HG02642 (cell line): ENCODE measurements around the gene ATF6B.
A peak's percentile ranks its signal among the peaks of the same experiment; 100 is the strongest.
"Not testable (repeated sequence)": the region's sequence is repeated elsewhere in the genome, so short reads cannot be mapped to it uniquely, and the experiment has no call there.

Experiments
- ATAC-seq: cut with Tn5 transposase; IDR thresholded peaks from one replicate; pipeline ENCODE4 v1.9.1; 2021; ENCODE audit warnings: mild to moderate bottlenecking; ENCODE audit not compliant: unreplicated experiment, poor library complexity

ATF6B gene

GRCh38 chr6:32156891-32157290 lies 28.8 kb upstream of the ATF6B start:
- ATAC-seq, result no peak

DNA sequence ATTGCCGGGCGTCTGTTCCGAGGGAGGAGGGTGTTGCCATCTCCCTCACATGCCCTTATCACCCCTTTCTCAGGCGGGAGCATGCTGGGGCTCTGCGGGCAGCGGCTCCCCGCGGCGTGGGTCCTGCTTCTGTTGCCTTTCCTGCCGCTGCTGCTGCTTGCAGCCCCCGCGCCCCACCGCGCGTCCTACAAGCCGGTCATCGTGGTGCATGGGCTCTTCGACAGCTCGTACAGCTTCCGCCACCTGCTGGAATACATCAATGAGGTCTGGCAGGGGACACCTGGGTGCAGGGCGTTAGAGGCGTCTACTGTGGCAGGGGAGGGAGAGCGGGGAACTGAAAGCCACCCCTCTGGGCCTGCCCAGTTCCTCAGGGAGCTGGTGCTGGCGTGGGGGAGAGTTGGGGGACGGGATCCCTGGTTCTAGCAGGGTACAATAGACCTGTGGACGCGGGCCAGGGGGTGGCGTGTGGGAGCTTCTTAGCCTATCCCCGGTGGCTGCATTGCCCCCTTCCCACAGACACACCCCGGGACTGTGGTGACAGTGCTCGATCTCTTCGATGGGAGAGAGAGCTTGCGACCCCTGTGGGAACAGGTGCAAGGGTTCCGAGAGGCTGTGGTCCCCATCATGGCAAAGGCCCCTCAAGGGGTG lies 26.6 kb upstream of the ATF6B start:
- ATAC-seq, result peak; percentile 52

DNA sequence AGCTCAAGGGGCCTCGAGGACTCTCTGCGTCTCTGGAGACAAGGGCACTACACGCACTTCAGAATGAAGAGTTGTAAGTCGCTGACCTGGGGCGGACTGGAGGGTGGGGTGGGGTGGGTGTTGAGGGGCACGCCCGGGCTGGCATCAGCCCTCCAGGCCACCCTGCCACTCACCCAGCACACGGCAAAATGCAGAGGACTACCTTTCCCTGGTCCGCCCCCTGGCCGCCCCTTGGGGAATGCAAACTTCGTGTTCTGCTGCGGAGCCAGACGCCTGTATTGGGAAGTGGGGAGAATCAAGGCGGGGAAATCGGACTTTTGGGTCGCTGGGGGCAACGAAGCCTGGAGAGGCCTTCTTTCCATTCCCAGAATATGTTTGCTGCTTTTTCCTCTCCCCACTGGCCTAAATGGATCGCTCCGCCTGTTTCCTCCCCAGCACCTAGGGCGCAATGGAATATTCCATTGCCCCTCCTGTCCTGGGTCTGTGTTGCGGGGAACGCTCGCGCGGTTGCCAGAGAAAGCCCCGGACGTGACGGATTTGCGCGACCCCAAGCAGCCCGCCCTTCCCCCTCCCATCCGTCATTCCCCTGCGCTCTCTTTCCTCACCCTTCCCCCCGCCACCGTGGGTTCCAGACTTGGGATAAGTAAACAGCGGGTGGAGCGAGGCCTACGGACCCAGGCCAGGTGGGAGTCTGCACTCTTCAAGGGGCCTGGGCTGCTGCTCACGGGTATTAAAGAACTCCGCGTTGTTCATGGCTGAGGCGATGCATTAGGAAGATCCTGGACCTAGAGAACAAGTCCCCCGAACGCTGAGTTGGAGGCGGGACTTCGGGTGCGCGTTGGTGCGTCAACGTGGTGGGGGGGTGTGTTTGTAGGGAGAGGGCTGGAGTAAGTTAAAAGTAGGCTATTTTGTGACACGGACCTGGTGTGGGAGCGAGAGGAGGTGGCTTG lies 25.8 kb upstream of the ATF6B start, which contains the start of gene PPT2:
TSS of gene PPT2 (plus strand) at position 578 of the 950 bp plus-strand sequence. CDS start 454 bp downstream, outside the sequence.
- ATAC-seq, result peak; percentile 30

- no peak for ATAC-seq
Observed at GRCh38 chr6:32152769-32153563, 24.9 kb upstream of the ATF6B start.

DNA sequence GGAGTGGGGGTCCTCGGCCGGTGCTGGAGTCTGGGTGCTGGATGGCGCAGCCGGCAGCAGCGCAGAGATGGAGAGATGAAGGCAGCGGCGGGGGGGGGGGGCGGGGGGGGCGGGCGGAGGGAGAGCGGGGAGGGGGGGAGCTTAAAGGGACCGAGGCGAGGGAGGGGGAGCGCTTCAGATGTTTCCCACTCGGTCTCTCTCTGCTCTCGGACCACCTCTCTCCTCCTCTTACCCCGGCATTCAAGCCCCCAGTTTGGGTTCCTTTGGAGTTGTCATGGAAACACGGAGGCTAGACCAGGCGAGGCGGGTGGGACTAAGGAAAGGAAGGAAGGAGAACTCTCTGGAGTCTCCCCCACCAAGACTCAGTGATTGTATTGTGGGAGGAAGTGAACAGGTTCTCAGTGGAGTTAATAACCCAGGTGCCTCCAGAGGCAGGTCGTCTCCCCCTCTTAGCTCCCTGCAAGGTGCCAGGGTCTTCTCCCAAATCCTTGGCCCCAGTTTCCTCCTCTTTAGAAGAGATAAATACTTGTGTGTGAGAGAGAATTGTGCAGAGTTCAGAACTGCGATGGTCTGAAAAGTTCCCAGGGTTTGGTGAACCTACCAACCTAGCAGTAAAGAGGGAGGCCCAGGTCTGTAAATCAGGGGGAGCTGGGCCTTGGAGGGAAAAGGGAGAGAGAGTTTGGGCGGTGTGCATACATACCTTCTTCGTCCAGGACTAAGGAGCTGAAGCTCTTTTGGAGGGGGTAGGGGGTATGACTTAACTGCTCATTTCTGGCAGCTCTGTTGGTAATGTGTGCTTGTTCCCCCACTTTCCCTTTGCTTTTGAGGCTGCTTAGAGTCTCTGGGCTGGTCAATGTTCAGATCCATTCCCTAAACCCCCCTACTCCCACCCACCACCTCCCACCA lies 24.1 kb upstream of the ATF6B start, which contains the start of gene PRRT1:
TSS of gene PRRT1 (minus strand) at position 77 of the 906 bp plus-strand sequence. CDS start 112 bp downstream, outside the sequence.
- no peak for ATAC-seq

DNA sequence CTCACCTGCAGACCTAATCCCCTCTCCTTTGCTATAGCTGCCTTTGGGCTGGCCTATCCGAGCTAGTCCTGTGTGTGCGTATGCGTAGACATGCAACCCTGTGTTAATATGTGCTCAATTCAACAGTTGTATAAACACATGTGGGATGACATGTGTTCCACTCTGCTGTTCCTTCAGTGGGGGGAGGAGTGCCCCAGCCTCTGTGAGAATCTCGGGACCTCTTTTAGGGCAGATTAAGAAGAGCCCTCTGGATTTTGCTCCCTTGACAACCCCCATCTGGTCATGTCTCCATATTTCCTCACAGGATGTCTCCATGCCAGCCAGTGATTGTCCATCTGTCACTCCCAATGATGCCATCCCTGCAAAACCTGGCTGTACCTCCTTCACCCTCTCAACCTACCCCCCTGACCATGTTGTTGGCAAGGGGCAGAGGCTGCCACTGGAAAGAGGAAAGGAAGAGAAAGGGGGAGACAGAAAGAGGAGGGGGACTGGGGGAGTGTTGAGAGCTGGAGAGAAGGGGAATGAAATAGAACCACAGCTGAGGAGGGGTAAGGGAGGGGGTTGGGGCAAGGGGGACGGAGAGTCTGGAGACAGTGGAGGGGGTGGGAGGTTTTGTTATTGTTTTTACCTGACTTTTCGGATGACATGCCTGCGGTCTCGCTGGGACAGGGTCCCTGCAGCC lies 23.3 kb upstream of the ATF6B start:
- no peak for ATAC-seq

DNA sequence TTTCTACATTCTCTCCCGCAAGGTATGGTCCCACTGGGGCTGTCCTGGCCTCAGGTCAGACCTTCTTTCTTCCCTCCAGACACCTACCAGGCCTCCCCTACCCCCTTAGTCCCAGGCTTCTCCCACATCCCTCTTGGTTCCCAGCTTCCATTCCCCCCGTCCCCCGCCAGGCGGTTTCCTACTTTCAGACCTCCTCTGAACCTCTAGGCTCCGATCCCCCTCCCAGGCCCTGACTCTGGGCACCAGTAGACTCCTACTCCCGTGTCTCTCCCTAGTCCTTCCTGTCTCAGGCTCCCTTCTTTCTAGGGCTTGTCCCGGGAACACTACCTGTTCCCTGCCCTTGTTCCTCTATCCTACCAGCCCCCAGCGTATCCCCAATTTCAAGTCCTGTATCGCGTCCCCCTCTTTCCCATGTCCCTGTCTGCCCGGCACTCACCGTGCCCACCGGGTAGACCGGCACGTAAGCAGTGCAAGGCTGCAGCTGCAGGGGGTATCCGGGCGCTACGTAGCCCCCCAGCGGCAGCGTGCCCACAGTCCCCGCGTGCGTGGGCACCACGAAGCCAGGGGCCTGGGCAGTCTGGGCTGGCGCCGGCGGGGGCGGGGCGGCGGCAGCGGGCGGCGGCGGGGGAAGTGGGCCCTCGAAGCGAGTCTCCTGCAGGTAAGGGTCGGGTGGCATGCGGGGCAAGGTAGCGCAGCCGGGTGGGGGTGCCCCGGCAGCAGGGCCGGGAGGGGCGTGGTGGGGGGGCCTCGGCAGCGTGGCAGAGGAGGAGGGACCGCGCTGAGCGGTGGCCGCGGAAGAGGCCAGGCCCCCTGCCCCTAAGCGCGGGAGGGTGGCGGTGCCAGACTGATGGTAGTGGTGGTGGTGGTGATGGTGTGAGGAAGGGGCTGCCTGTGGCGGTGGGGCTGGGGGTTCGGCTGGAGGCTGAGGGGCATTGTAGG lies 22.2 kb upstream of the ATF6B start:
- ATAC-seq, result no peak

GRCh38 chr6:32149092-32149755 lies 21.2 kb upstream of the ATF6B start:
- ATAC-seq, result no peak

DNA sequence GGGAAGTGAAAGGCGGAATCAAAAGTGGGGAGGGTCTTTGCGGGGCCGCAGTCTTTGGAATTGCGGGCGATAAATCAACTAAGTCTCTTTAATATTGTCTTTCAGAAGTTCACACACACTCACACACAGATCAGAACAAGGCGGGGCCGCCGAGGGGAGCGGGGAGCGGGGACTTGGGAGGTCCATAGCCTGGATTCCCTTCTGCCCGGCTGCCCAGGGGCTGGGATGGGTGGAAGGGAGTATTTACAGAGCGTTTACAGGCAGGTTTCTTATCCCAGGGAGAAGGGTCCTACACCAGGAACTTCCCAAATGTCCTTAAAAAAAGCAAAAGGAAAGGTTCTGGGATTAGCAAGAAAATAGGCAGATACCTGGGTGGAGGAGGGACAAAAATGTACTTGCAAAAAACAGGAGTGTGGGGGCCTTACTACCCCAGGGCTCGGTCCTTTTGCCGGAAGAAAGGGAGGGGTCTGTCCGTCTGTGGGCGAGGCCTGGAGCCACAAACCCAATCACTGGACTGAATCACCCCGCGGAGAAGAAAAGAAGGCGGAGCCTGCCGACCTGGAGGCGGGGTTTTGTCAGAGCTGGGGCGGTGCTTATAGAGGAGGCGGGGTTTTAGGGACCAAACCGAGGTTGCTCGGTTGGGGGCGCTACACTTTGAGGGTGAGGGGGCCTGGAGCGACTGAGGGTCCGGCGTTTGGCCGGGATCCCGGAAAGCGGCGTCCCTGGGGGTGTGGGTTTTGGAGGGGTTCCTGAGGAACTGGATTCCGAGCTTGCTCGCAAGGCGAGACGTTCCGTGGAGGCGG lies 20.4 kb upstream of the ATF6B start:
- ATAC-seq, result no peak

GRCh38 chr6:32147401-32148132 lies 19.5 kb upstream of the ATF6B start:
- no peak for ATAC-seq

- ATAC-seq, result no peak
Observed at GRCh38 chr6:32146687-32147086, 18.6 kb upstream of the ATF6B start.

DNA sequence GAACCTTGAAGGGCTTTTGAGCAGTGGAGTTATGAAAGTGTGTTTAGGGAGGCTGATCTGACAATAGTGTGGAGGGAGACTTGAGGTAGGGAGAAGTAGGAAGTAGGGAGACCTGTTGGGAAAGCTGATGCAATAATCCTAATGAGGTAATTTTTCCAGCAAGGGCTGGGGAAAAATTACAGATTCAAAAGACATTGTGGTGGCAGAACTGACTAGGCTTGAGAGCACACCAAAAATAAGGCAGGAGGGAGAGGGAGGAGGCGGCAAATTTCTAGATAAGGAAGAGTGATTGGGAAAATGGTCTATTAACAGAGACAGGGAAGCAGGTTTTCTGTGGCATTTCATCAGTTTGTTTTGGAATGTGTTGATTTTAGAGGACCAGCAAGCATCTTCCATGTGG lies 18.2 kb upstream of the ATF6B start:
- ATAC-seq, result no peak

DNA sequence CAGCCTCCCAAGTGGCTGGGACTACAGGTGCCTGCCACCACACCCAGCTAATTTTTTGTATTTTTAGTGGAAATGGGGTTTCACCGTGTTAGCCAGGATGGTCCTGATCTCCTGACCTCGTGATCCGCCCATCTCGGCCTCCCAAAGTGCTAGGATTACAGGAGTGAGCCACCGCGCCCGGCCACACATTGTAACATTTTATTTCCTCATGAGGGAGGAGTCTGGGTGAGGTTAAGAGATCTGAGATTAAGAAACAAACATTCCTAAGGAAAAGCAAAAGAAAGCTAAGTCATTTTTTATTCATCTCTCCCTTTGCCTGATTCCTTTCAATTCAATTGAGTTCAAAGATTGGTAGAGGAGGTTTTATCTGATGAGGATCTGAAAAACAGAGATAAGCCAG lies 16.2 kb upstream of the ATF6B start:
- ATAC-seq, result not testable (repeated sequence)

- ATAC-seq, result no peak
Observed at GRCh38 chr6:32140420-32141046, 12.5 kb upstream of the ATF6B start.

GRCh38 chr6:32139590-32139989 lies 11.5 kb upstream of the ATF6B start:
- no peak for ATAC-seq
